Endothelial cell of hepatic sinusoid (primary cell): ENCODE data around the gene PILRA.
"Not testable (repeated sequence)": the region's sequence is repeated elsewhere in the genome, so short reads cannot be mapped to it uniquely, and the experiment has no call there.

Experiments
- in situ Hi-C: cut with HindIII; loops from 2 replicates; pipeline ENCODE4 v1.10.0; 2017; ENCODE audit warnings: low sequenced_read_pairs

The PILRA gene

GRCh38 chr7:100376066-100376465 lies 2.8 kb downstream of the PILRA start:
- in situ Hi-C loops = no loop called here

- in situ Hi-C loops = no loop called here
Observed at GRCh38 chr7:100378114-100378755, 4.9 kb downstream of the PILRA start.

- in situ Hi-C loops = no loop called here
Observed at GRCh38 chr7:100380196-100380595, 6.9 kb downstream of the PILRA start.

- in situ Hi-C loops = not testable (repeated sequence)
Observed at GRCh38 chr7:100381531-100382233, 8.4 kb downstream of the PILRA start.

GRCh38 chr7:100382234-100382853 lies 9.1 kb downstream of the PILRA start:
- in situ Hi-C loops = not testable (repeated sequence)

GRCh38 chr7:100384628-100385294 lies 11.5 kb downstream of the PILRA start:
- in situ Hi-C loops = no loop called here

- in situ Hi-C loops = no loop called here
Observed at GRCh38 chr7:100386940-100387339, 13.7 kb downstream of the PILRA start.

GRCh38 chr7:100387695-100388094 lies 14.4 kb downstream of the PILRA start:
- in situ Hi-C loops = no loop called here

GRCh38 chr7:100389437-100390088 lies 16.3 kb downstream of the PILRA start:
- in situ Hi-C loops = no loop called here

GRCh38 chr7:100390286-100391009 lies 17.2 kb downstream of the PILRA start:
- in situ Hi-C loops = no loop called here

- in situ Hi-C loops = no loop called here
Observed at GRCh38 chr7:100393233-100393905, 20.1 kb downstream of the PILRA start.

- in situ Hi-C loops = no loop called here
Observed at GRCh38 chr7:100394077-100394476, 20.8 kb downstream of the PILRA start.

GRCh38 chr7:100396421-100396982 lies 23.2 kb downstream of the PILRA start:
- in situ Hi-C loops = no loop called here

GRCh38 chr7:100397315-100398081 lies 24.2 kb downstream of the PILRA start:
- in situ Hi-C loops = no loop called here

GRCh38 chr7:100398239-100398638 lies 25.0 kb downstream of the PILRA start:
- in situ Hi-C loops = no loop called here

- in situ Hi-C loops = no loop called here
Observed at GRCh38 chr7:100400041-100400440, 26.8 kb downstream of the PILRA start.

- in situ Hi-C loops = no loop called here
Observed at GRCh38 chr7:100400656-100401055, 27.4 kb downstream of the PILRA start.

- in situ Hi-C loops = no loop called here
Observed at GRCh38 chr7:100401811-100402210, 28.5 kb downstream of the PILRA start.

GRCh38 chr7:100402241-100402640 lies 29.0 kb downstream of the PILRA start:
- in situ Hi-C loops = no loop called here
